Pancreas (tissue), 10 donors: ENCODE data around the gene RIPK4. TPM values are rescaled to one million over a fixed set of nuclear protein-coding genes. Genes with fewer than 3 reads are reported as not detected.
A peak's percentile ranks its signal among the peaks of the same experiment; 100 is the strongest.

Experiments used
- ATAC-seq, 4 donors: fragments of 200-7000 bp; cut with Tn5 transposase; one replicate each; pipeline versions ENCODE4 v1.8.0 to v1.9.1; 2020; ENCODE audit warnings: mild to moderate bottlenecking in 4 of 4, moderate library complexity in 4 of 4
- DNase-seq, 6 donors: peaks; one replicate each; pipeline ENCODE4 v3.0.0-alpha.2; 2020
- FAIRE-seq: peaks from 2 replicates; lab custom pipeline; 2012; peaks lifted over from hg19 to GRCh38; lab: Jason Lieb, UNC
- H3K27ac ChIP-seq, 4 donors: fragments of 200-600 bp; sonication (generic); 1 replicate in 3 of 4; 2 replicates in 1 of 4; pipeline versions ENCODE4 v1.5.0 to v1.8.0; 2020
- H3K27me3 ChIP-seq, 4 donors: fragments of 200-600 bp; one replicate each; pipeline ENCODE4 v1.8.0; 2021
- H3K36me3 ChIP-seq, 3 donors: fragments of 200-600 bp; sonication (generic) in 1 of 3; one replicate each; pipeline versions ENCODE4 v1.5.0 to v1.8.0; 2020 to 2021
- H3K4me1 ChIP-seq, 3 donors: fragments of 200-600 bp; one replicate each; pipeline ENCODE4 v1.8.0; 2021
- H3K4me3 ChIP-seq, 4 donors: fragments of 200-600 bp; sonication (generic) in 2 of 4; one replicate each; pipeline versions ENCODE4 v1.5.0 to v1.8.0; 2020 to 2021
- H3K9me3 ChIP-seq, 4 donors: fragments of 200-600 bp; one replicate each; pipeline ENCODE4 v1.8.0; 2021
- CTCF ChIP-seq, 4 donors: fragments of 200-600 bp; sonication (generic) in 3 of 4; IDR thresholded peaks; one replicate each; pipeline versions ENCODE4 v1.5.0 to v1.8.0; 2021; ENCODE audit warnings: antibody characterized with exemption in 4 of 4
- WGBS, 2 donors: extraction: QIAGEN DNeasy Blood & Tissue Kit; methylation state at CpG; one replicate each; pipeline ENCODE4 v1.1.7; 2013; 5-methylcytosine and 5-hydroxymethylcytosine counted together
- intact Hi-C, 3 donors: fragments of 100-400 bp; cut with DNase I; formaldehyde crosslinking; loops; one replicate each; pipeline versions ENCODE4 v1.11.1 to v1.14.2; 2022
- polyA plus RNA-seq, 2 donors: library from polyadenylated mRNA; stranded (reverse); fragments of 200-250 nt; gene quantifications; one replicate each; pipeline ENCODE4 v1.2.3, GENCODE V29; 2013
- total RNA-seq, 6 donors: library from RNA; stranded (reverse); fragmentation: NEBNext Ultra II Directional in 4 of 6; extraction: Animal tissue kit (Norgen Biotek cat#: 25700) in 4 of 6; gene quantifications; one replicate each; pipeline versions ENCODE4 v1.2.1 to v1.2.4, GENCODE V29; 2021 to 2023
- donor health status: healthy with polysubstance abuse.
- donor health status: DM: no; HTN: no; CAD: no; lungs with moderate emphysema.
- donor health status: DM: no; HTN: no; CAD: no.
- donor health status: control.
- donor health status: control.
- donor health status: Bipolar disorder and iron deficiency.
- donor health status: DM: yes; HTN: yes; CAD: no.
- donor health status: DM: no; HTN: no; CAD: no.
- donor health status: DM: no; HTN: no; CAD: no.
- donor health status: DM: yes; HTN: yes; CAD: no.

Gene RIPK4
- total and polyA plus RNA-seq, 8 donors, result 7.7 to 18.2 (median 12.8) TPM

- FAIRE-seq (peak; percentile 61), DNase-seq (peak; percentile 75 to 88 (median 86)), ATAC-seq (peak; percentile 44 to 71 (median 64))
- Histone ChIP-seq H3K36me3 (no peaks in the 10 kb centered on the region), H3K4me1 (peaks cover 14 to 26% (median 17%) of the 10 kb centered on the region in 3 donors), H3K9me3 (no peaks in the 10 kb centered on the region), H3K4me3 (peak overlapping the region in 2 of 4 donors; percentile 74 to 79), H3K27ac (peak overlapping the region; percentile 73 to 96 (median 85)), H3K27me3 (no peaks in the 10 kb centered on the region)
- WGBS, 2 donors, result 1 to 2% methylated on average over 17 of the region's 17 CpGs
- peak in 1 of 4 donors; percentile 17 for TF ChIP-seq CTCF (IDR thresholded peaks at IDR 0.05)
- intact Hi-C loops, result no loop called here
Measured at GRCh38 chr21:41768437-41769042, 1.7 kb upstream of the RIPK4 start.

DNA sequence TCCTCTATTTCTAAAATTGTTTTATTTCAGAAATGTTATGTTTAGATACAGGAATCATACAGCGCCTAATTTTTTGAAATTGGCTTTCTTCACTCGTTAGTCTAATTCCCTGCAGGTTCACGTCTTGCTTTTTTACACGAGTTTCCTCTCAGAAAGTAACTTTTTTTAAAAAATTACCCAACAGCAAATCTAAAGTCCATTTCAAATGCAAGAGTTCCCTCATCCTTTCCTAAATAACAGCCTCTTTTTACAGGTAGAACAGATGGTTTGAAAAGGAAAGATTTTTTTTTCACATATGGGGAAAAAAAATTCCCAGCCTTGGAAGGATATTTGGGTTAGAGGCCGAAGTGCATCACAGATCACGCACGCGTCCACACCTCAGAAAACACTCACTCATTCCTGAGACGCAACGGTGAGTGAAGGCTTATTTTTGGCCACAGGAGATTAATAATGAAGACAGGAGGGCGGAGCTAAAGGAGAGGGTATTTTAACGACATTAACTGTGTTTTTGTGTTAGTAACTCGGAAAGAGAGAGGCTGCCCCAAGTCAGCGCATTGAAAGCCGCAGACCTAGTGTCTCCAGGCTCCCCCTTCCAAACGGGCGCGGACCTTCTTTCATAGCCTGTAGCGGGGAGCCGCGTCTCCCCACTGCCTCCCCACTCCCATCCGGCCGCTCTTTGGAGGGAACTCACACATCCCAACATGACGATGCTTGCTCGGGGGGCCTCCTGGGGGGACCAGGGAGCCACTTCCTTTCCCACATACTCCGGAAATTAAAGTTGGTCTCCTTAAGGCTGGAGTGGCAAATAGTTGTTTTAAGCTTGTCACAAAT lies 969 bp upstream of the RIPK4 start:
- intact Hi-C loops, result no loop called here
- Histone ChIP-seq H3K4me1 (peaks cover 19 to 33% (median 24%) of the 10 kb centered on the region in 3 donors), H3K27ac (peak overlapping the region; percentile 73 to 96 (median 85)), H3K9me3 (no peaks in the 10 kb centered on the region), H3K27me3 (no peaks in the 10 kb centered on the region), H3K4me3 (peak overlapping the region in 2 of 4 donors; percentile 74 to 79), H3K36me3 (no peaks in the 10 kb centered on the region)
- TF ChIP-seq CTCF (IDR thresholded peaks at IDR 0.05), result no peak
- 3% methylated on average over 26 of the region's 26 CpGs for WGBS, 2 donors
- ATAC-seq (peak in 3 of 4 donors; percentile 0 to 10 (median 5)), DNase-seq (peak in 2 of 6 donors; percentile 34 to 54), FAIRE-seq (no peak)

- intact Hi-C loops, result no loop called here
- Histone ChIP-seq H3K9me3 (no peaks in the 10 kb centered on the region), H3K4me1 (peaks cover 29 to 47% (median 36%) of the 10 kb centered on the region in 3 donors), H3K27me3 (no peaks in the 10 kb centered on the region), H3K27ac (peak overlapping the region; percentile 82 to 96 (median 93)), H3K36me3 (no peaks in the 10 kb centered on the region), H3K4me3 (peak overlapping the region; percentile 53 to 79 (median 74))
- TF ChIP-seq CTCF (IDR thresholded peaks at IDR 0.05), result no peak
- 2% methylated on average over 72 to 88 of the region's 88 CpGs for WGBS, 2 donors
- FAIRE-seq (no peak), ATAC-seq (peak in 3 of 4 donors; percentile 8 to 42 (median 21)), DNase-seq (peak in 2 of 6 donors; percentile 48 to 75)
Measured at GRCh38 chr21:41765973-41766882, 624 bp downstream of the RIPK4 start.

DNA sequence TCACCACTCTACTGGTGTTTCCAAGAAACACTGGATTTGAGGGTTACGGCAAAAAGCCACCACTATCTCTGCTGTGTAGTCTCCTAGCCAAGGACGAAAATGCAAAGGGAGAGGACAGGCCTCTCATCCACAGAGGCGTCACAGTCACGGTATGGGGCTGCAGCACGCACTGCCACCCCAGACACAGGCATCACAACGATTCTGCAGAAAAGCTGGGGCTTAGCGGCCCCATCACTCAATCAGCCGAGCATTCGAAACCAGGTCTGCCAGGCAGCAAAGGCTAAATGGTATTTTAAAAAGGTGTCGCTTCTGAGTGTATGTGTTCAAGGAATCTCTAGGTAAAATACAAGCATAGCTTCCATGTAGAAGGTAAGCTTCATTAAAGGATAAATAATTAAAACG lies 1.4 kb downstream of the RIPK4 start:
- Histone ChIP-seq H3K4me1 (peaks cover 29 to 51% (median 36%) of the 10 kb centered on the region in 3 donors), H3K4me3 (peak overlapping the region; percentile 53 to 79 (median 74)), H3K27ac (peak overlapping the region; percentile 33 to 96 (median 93)), H3K36me3 (no peaks in the 10 kb centered on the region), H3K9me3 (no peaks in the 10 kb centered on the region), H3K27me3 (no peaks in the 10 kb centered on the region)
- WGBS, 2 donors, result 13 to 20% methylated on average over 11 of the region's 11 CpGs
- intact Hi-C loops, result no loop called here
- peak in 2 of 6 donors; percentile 24 to 57 for DNase-seq
- TF ChIP-seq CTCF (IDR thresholded peaks at IDR 0.05), result no peak
- FAIRE-seq, result no peak
- no peak for ATAC-seq
